BE2C (cell line): ENCODE data around the gene ATRN.

Experiments
- DNase-seq: peaks from one replicate; pipeline ENCODE4 v3.0.0-alpha.2; 2020
- H3K27me3 ChIP-seq: fragments of 250-450 bp; sonication (Bioruptor Pico); 2 replicates; pipeline ENCODE4 v1.5.1; 2020; ENCODE audit warnings: mild to moderate bottlenecking
- H3K36me3 ChIP-seq: fragments of 250-450 bp; sonication (Bioruptor Pico); 2 replicates; pipeline ENCODE4 v1.5.1; 2020; ENCODE audit warnings: mild to moderate bottlenecking
- H3K4me1 ChIP-seq: fragments of 250-450 bp; sonication (Bioruptor Pico); 2 replicates; pipeline ENCODE4 v1.5.1; 2020
- H3K4me3 ChIP-seq: 2 replicates; pipeline ENCODE4 v1.5.1; 2011; ENCODE audit warnings: low read depth, low read length
- H3K9me3 ChIP-seq: fragments of 250-450 bp; sonication (Bioruptor Pico); 2 replicates; pipeline ENCODE4 v1.5.1; 2020
- CTCF ChIP-seq: IDR thresholded peaks from 2 replicates; pipeline ENCODE4 v1.5.1; 2012; ENCODE audit warnings: mild to moderate bottlenecking, low read depth, low read length

ATRN gene

GRCh38 chr20:3560162-3560561 lies 89.3 kb downstream of the ATRN start:
- no peaks in the 10 kb centered on the region for H3K4me1 ChIP-seq
- H3K9me3 ChIP-seq: no peaks in the 10 kb centered on the region
- no peak overlapping the region for H3K4me3 ChIP-seq
- H3K36me3 ChIP-seq: peaks cover 4% of the 10 kb centered on the region; the same call in 1 of the 2 replicates
- no peak for DNase-seq
- H3K27me3 ChIP-seq: peaks cover 2% of the 10 kb centered on the region; the same call in 1 of the 2 replicates
- TF ChIP-seq CTCF: no peak

- H3K4me3 ChIP-seq: no peak overlapping the region
- H3K36me3 ChIP-seq: peaks cover 4% of the 10 kb centered on the region; the same call in 1 of the 2 replicates
- no peaks in the 10 kb centered on the region for H3K4me1 ChIP-seq
- DNase-seq: no peak
- peaks cover 5% of the 10 kb centered on the region; the same call in 1 of the 2 replicates for H3K27me3 ChIP-seq
- TF ChIP-seq CTCF: no peak
- no peaks in the 10 kb centered on the region for H3K9me3 ChIP-seq
Measured at GRCh38 chr20:3560578-3560977, 89.8 kb downstream of the ATRN start.

GRCh38 chr20:3563133-3563532 lies 92.3 kb downstream of the ATRN start:
- TF ChIP-seq CTCF: no peak
- no peak for DNase-seq
- H3K4me3 ChIP-seq: no peak overlapping the region
- H3K4me1 ChIP-seq: no peaks in the 10 kb centered on the region
- peaks cover 4% of the 10 kb centered on the region; the same call in 1 of the 2 replicates for H3K36me3 ChIP-seq
- H3K9me3 ChIP-seq: no peaks in the 10 kb centered on the region
- H3K27me3 ChIP-seq: peaks cover 10% of the 10 kb centered on the region

- TF ChIP-seq CTCF: peak; percentile 82
- peak; percentile 40 for DNase-seq
- Histone ChIP-seq H3K27me3 (peaks cover 10% of the 10 kb centered on the region), H3K4me1 (no peaks in the 10 kb centered on the region), H3K9me3 (no peaks in the 10 kb centered on the region), H3K4me3 (no peak overlapping the region), H3K36me3 (peaks cover 4% of the 10 kb centered on the region; the same call in 1 of the 2 replicates)
Measured at GRCh38 chr20:3563548-3564177, 92.8 kb downstream of the ATRN start.

GRCh38 chr20:3565851-3566250 lies 95.0 kb downstream of the ATRN start:
- Histone ChIP-seq H3K4me3 (no peak overlapping the region), H3K36me3 (0 out of 2 replicates have a peak, but pooled peaks cover 4% of the 10 kb centered on the region), H3K4me1 (no peaks in the 10 kb centered on the region), H3K27me3 (peaks cover 10% of the 10 kb centered on the region), H3K9me3 (no peaks in the 10 kb centered on the region)
- no peak for DNase-seq
- no peak for TF ChIP-seq CTCF

- Histone ChIP-seq H3K4me1 (no peaks in the 10 kb centered on the region), H3K4me3 (no peak overlapping the region), H3K36me3 (peaks cover 6% of the 10 kb centered on the region), H3K9me3 (no peaks in the 10 kb centered on the region), H3K27me3 (no peaks in the 10 kb centered on the region)
- TF ChIP-seq CTCF: no peak
- no peak for DNase-seq
Measured at GRCh38 chr20:3572151-3572550, 101.3 kb downstream of the ATRN start.
